ENCODE data around the gene MANEAL. TPM values are rescaled to one million over a fixed set of nuclear protein-coding genes. Genes with fewer than 3 reads are reported as not detected.

The MANEAL gene
- total and polyA plus RNA-seq, 8 donors, result 4.3 to 10.3 (median 6.7) TPM

- Histone ChIP-seq H3K36me3 (no peaks in the 10 kb centered on the region), H3K9me3 (no peaks in the 10 kb centered on the region), H3K27me3 (peaks cover 0 to 7% (median 0%) of the 10 kb centered on the region in 4 donors), H3K4me1 (no peaks in the 10 kb centered on the region), H3K27ac (no peak overlapping the region), H3K4me3 (no peak overlapping the region)
- ATAC-seq, result no peak
- no peak for DNase-seq
- TF ChIP-seq CTCF (IDR thresholded peaks at IDR 0.05), result no peak
- no peak for FAIRE-seq
- intact Hi-C loops (cut with DNase I), result no loop called here
- 61 to 76% methylated on average over 3 of the region's 3 CpGs for WGBS, 2 donors
Measured at GRCh38 chr1:37778654-37779053, 15.0 kb upstream of the MANEAL start.

GRCh38 chr1:37782491-37782890 is 11.2 kb upstream of the MANEAL start:
- intact Hi-C loops (cut with DNase I), result no loop called here
- 56 to 72% methylated on average over 17 of the region's 17 CpGs for WGBS, 2 donors
- Histone ChIP-seq H3K9me3 (no peaks in the 10 kb centered on the region), H3K27ac (no peak overlapping the region), H3K36me3 (no peaks in the 10 kb centered on the region), H3K27me3 (peaks cover 0 to 13% (median 0%) of the 10 kb centered on the region in 4 donors), H3K4me3 (no peak overlapping the region), H3K4me1 (no peaks in the 10 kb centered on the region)
- FAIRE-seq (no peak), DNase-seq (no peak), ATAC-seq (no peak)
- no peak for TF ChIP-seq CTCF (IDR thresholded peaks at IDR 0.05)

DNA sequence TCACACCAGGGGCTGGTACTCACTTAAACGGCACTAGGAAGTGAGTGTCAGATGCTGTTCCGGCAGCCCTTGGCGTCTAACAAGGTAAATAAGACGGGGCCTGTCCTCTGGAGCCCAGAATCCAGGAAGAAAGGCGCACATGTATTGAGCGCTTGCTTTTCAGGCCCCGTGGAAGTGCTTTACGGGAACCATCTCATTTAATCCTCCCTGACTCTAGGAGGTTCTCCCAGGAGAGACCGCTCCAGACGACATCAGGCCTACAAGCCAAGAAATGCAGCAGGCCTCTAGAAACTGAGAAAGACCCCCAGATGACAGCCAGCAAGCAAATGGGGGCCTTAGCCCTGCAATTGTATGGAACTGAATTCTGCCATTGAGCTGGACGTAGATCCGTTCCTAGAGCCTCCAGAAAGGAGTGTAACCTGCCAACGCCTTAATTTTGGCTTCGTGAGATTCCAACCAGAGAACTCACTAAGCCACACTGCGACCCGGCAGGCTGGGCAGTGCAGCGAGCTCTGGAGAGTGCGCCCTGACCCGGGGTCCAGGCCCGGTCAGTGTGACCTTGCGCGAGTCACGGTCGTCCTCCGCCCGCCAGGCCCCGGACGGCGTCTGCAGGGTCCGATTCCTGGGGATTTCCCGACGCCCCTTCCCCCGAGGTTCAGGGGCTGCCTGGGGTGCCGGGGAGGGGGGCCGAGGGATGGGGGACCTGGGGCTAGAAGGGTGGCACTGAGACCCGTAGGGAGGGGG is 532 bp upstream of the MANEAL start:
- ATAC-seq (peak in 2 of 4 donors; percentile 7 to 10), DNase-seq (peak in 2 of 6 donors; percentile 60 to 72), FAIRE-seq (no peak)
- Histone ChIP-seq H3K27ac (no peak overlapping the region), H3K36me3 (no peaks in the 10 kb centered on the region), H3K4me3 (peak overlapping the region; percentile 37 to 62 (median 51)), H3K4me1 (peaks cover 0 to 5% (median 0%) of the 10 kb centered on the region in 3 donors), H3K27me3 (peaks cover 0 to 3% (median 0%) of the 10 kb centered on the region in 4 donors), H3K9me3 (no peaks in the 10 kb centered on the region)
- WGBS, 2 donors, result 34 to 36% methylated on average over 34 to 36 of the region's 36 CpGs
- TF ChIP-seq CTCF (IDR thresholded peaks at IDR 0.05), result no peak
- intact Hi-C loops (cut with DNase I), result no loop called here

GRCh38 chr1:37794372-37795339 is 1.0 kb downstream of the MANEAL start:
- intact Hi-C loops (cut with DNase I), result no loop called here
- Histone ChIP-seq H3K9me3 (no peaks in the 10 kb centered on the region), H3K4me3 (peak overlapping the region; percentile 37 to 62 (median 51)), H3K27ac (no peak overlapping the region), H3K4me1 (peaks cover 0 to 5% (median 0%) of the 10 kb centered on the region in 3 donors), H3K27me3 (no peaks in the 10 kb centered on the region), H3K36me3 (no peaks in the 10 kb centered on the region)
- 15 to 20% methylated on average over 36 to 59 of the region's 59 CpGs for WGBS, 2 donors
- peak; percentile 8 to 26 (median 12) for ATAC-seq
- FAIRE-seq, result no peak
- DNase-seq, result peak in 2 of 6 donors; percentile 36 to 80
- no peak for TF ChIP-seq CTCF (IDR thresholded peaks at IDR 0.05)

Data from pancreas (tissue), 10 donors.